ENCODE measurements around the gene RIT1.
A peak's percentile ranks its signal among the peaks of the same experiment; 100 is the strongest.
"Not testable (repeated sequence)": the region's sequence is repeated elsewhere in the genome, so short reads cannot be mapped to it uniquely, and the experiment has no call there.

RIT1 gene

GRCh38 chr1:155941845-155942531 lies 30.8 kb upstream of the RIT1 start:
- no peak overlapping the region for H3K4me3 Mint-ChIP-seq
- H3K4me1 Mint-ChIP-seq (ENCODE audit: low read depth), result peaks cover 50% of the 10 kb centered on the region
- peaks cover 25% of the 10 kb centered on the region for H3K36me3 Mint-ChIP-seq (ENCODE audit: low read depth)
- H3K27me3 Mint-ChIP-seq (ENCODE audit: low read depth), result no peaks in the 10 kb centered on the region
- DNase-seq (ENCODE audit: low spot score), result no peak
- H3K9me3 Mint-ChIP-seq, result no peaks in the 10 kb centered on the region
- H3K27ac Mint-ChIP-seq, result peak overlapping the region; percentile 95

- peaks cover 17% of the 10 kb centered on the region for H3K36me3 Mint-ChIP-seq (ENCODE audit: low read depth)
- no peaks in the 10 kb centered on the region for H3K9me3 Mint-ChIP-seq
- no peaks in the 10 kb centered on the region for H3K27me3 Mint-ChIP-seq (ENCODE audit: low read depth)
- H3K27ac Mint-ChIP-seq, result peak within 1 kb of the TSS; percentile 95
- DNase-seq (ENCODE audit: low spot score), result no peak
- peak within 1 kb of the TSS; percentile 60 for H3K4me3 Mint-ChIP-seq
- H3K4me1 Mint-ChIP-seq (ENCODE audit: low read depth), result peaks cover 42% of the 10 kb centered on the region
Measured at GRCh38 chr1:155940993-155941844, 30.1 kb upstream of the RIT1 start, which contains the start of gene RXFP4. Gene RXFP4, plus strand, starts transcription at chr1:155941638. Its CDS starts 72 bp downstream, at chr1:155941710.

- Mint-ChIP-seq H3K4me1 (ENCODE audit: low read depth) (peaks cover 38% of the 10 kb centered on the region), H3K27ac (peak overlapping the region; percentile 95), H3K27me3 (ENCODE audit: low read depth) (no peaks in the 10 kb centered on the region), H3K36me3 (ENCODE audit: low read depth) (peaks cover 14% of the 10 kb centered on the region), H3K4me3 (peak overlapping the region; percentile 60), H3K9me3 (no peaks in the 10 kb centered on the region)
- DNase-seq (ENCODE audit: low spot score), result no peak
Measured at GRCh38 chr1:155940482-155940992, 29.4 kb upstream of the RIT1 start.

DNA sequence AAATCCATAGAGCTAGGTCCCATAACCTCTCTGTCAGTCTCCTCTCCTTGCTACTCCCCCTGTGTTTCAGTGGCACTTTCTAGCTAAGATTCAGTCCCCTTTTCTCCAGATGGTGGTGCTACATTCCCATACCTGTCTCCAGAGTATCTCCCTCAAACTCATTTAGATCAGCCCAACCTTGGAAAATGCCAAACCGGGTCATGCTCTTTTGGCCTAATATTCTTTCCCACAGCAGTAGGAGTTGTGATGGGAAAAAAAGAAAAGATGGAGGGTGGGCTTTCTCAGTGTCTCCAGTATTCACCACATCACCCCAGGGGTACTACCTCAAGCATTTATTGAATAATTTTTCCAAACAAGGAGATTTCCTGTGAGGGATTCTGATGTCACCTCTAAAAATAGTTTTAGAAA lies 27.1 kb upstream of the RIT1 start:
- no peak for DNase-seq (ENCODE audit: low spot score)
- Mint-ChIP-seq H3K27ac (peak overlapping the region; percentile 26), H3K4me3 (no peak overlapping the region), H3K36me3 (ENCODE audit: low read depth) (peaks cover under 1% of the 10 kb centered on the region), H3K4me1 (ENCODE audit: low read depth) (peaks cover 32% of the 10 kb centered on the region), H3K9me3 (no peaks in the 10 kb centered on the region), H3K27me3 (ENCODE audit: low read depth) (no peaks in the 10 kb centered on the region)

GRCh38 chr1:155934936-155935590 lies 23.9 kb upstream of the RIT1 start:
- H3K4me3 Mint-ChIP-seq, result no peak overlapping the region
- H3K9me3 Mint-ChIP-seq, result no peaks in the 10 kb centered on the region
- DNase-seq (ENCODE audit: low spot score), result no peak
- H3K27me3 Mint-ChIP-seq (ENCODE audit: low read depth), result no peaks in the 10 kb centered on the region
- peaks cover 35% of the 10 kb centered on the region for H3K4me1 Mint-ChIP-seq (ENCODE audit: low read depth)
- H3K36me3 Mint-ChIP-seq (ENCODE audit: low read depth), result peaks cover 20% of the 10 kb centered on the region
- H3K27ac Mint-ChIP-seq, result no peak overlapping the region

- no peak within 1 kb of the TSS for H3K27ac Mint-ChIP-seq
- H3K27me3 Mint-ChIP-seq (ENCODE audit: low read depth), result no peaks in the 10 kb centered on the region
- H3K9me3 Mint-ChIP-seq, result no peaks in the 10 kb centered on the region
- peaks cover 36% of the 10 kb centered on the region for H3K4me1 Mint-ChIP-seq (ENCODE audit: low read depth)
- peak; percentile 96 for DNase-seq (ENCODE audit: low spot score)
- no peak within 1 kb of the TSS for H3K4me3 Mint-ChIP-seq
- peaks cover 24% of the 10 kb centered on the region for H3K36me3 Mint-ChIP-seq (ENCODE audit: low read depth)
Measured at GRCh38 chr1:155934097-155934935, 23.2 kb upstream of the RIT1 start, which contains the start of gene KHDC4. Gene KHDC4, minus strand, starts transcription at chr1:155934413. Its CDS starts 40 bp downstream, at chr1:155934373.

GRCh38 chr1:155933591-155934096 lies 22.5 kb upstream of the RIT1 start:
- no peak for DNase-seq (ENCODE audit: low spot score)
- Mint-ChIP-seq H3K36me3 (ENCODE audit: low read depth) (peaks cover 28% of the 10 kb centered on the region), H3K9me3 (no peaks in the 10 kb centered on the region), H3K27ac (no peak overlapping the region), H3K4me1 (ENCODE audit: low read depth) (peaks cover 37% of the 10 kb centered on the region), H3K27me3 (ENCODE audit: low read depth) (no peaks in the 10 kb centered on the region), H3K4me3 (no peak overlapping the region)

DNA sequence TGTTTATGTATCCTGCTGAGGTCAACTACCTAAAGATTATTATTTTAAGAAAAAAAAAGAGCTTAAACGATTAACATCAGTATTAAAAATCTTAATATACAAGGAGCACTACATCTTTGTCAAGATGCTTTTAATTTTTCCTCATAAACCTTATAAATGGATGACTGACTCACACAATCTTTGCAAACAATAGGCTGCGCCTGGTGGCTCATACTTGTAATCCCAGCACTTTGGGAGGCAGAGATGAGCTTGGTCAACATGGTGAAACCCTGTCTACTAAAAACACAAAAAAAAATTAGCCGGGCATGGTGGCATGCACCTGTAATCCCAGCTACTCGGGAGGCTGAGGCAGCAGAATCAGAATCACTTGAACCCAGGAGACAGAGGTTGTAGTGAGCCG lies 21.3 kb upstream of the RIT1 start:
- H3K27ac Mint-ChIP-seq, result no peak overlapping the region
- H3K36me3 Mint-ChIP-seq (ENCODE audit: low read depth), result peaks cover 34% of the 10 kb centered on the region
- H3K9me3 Mint-ChIP-seq, result no peaks in the 10 kb centered on the region
- peaks cover 30% of the 10 kb centered on the region for H3K4me1 Mint-ChIP-seq (ENCODE audit: low read depth)
- no peak overlapping the region for H3K4me3 Mint-ChIP-seq
- H3K27me3 Mint-ChIP-seq (ENCODE audit: low read depth), result no peaks in the 10 kb centered on the region
- no peak for DNase-seq (ENCODE audit: low spot score)

GRCh38 chr1:155932081-155932480 lies 20.9 kb upstream of the RIT1 start:
- Mint-ChIP-seq H3K4me3 (no peak overlapping the region), H3K27ac (no peak overlapping the region), H3K9me3 (no peaks in the 10 kb centered on the region), H3K36me3 (ENCODE audit: low read depth) (peaks cover 37% of the 10 kb centered on the region), H3K4me1 (ENCODE audit: low read depth) (peaks cover 30% of the 10 kb centered on the region), H3K27me3 (ENCODE audit: low read depth) (no peaks in the 10 kb centered on the region)
- DNase-seq (ENCODE audit: low spot score), result no peak

DNA sequence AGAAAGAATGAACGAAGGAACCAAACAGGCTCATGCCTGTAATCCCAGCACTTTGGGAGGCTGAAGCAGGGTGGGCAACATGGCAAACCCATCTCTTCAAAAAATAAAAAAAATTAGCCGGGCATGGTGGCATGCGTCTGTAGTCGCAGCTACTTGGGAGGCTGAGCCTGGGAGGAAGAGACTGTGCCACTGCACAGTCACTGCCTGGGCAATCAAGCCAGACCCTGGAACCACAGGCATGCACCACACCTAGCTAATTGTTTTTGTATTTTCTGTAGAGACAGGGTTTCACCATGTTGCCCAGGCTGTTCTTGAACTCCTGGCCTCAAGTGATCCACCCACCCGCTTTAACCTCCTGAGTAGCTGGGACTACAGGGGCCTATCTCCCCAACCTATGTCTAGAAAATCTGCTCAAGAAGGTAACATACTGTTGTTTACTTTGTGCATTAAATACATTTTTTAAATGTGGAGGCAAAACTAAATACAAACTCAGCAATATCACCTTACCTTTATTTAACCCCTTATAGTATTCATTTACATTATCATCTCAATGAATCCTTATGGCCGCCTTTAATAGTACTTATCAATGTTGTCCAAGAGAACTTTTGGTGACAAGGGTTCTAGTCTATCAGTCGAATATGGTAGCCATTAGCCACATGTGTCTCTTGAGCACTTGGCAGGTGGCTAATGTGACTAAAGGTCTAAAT lies 20.3 kb upstream of the RIT1 start:
- H3K36me3 Mint-ChIP-seq (ENCODE audit: low read depth), result peaks cover 43% of the 10 kb centered on the region
- H3K9me3 Mint-ChIP-seq, result no peaks in the 10 kb centered on the region
- peaks cover 32% of the 10 kb centered on the region for H3K4me1 Mint-ChIP-seq (ENCODE audit: low read depth)
- H3K4me3 Mint-ChIP-seq, result no peak overlapping the region
- no peak for DNase-seq (ENCODE audit: low spot score)
- no peaks in the 10 kb centered on the region for H3K27me3 Mint-ChIP-seq (ENCODE audit: low read depth)
- H3K27ac Mint-ChIP-seq, result no peak overlapping the region

DNA sequence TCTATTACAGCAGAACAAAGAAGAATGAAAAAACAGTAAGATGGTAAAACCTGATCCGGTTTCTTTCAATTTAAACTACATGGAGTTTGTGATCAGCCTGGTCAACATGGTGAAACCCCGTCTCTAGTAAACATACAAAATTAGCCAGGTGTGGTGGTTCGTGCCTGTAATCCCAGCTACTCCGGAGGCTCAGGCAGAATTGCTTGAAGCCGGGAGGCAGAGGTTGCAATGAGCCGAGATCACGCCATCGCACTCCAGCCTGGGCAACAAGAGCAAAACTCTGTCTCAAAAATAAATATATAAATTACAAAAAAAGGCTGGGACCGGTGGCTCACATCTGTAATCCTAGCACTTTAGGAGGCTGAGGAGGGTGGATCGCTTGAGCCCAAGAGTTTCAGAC lies 19.6 kb upstream of the RIT1 start:
- Mint-ChIP-seq H3K4me1 (ENCODE audit: low read depth) (peaks cover 32% of the 10 kb centered on the region), H3K27ac (peak overlapping the region; percentile 27), H3K36me3 (ENCODE audit: low read depth) (peaks cover 50% of the 10 kb centered on the region), H3K4me3 (peak overlapping the region; percentile 65)
- H3K9me3 Mint-ChIP-seq; DNase-seq (ENCODE audit: low spot score); H3K27me3 Mint-ChIP-seq (ENCODE audit: low read depth): not testable (repeated sequence)

- Mint-ChIP-seq H3K4me3 (no peak overlapping the region), H3K27me3 (ENCODE audit: low read depth) (no peaks in the 10 kb centered on the region), H3K4me1 (ENCODE audit: low read depth) (peaks cover 33% of the 10 kb centered on the region), H3K9me3 (no peaks in the 10 kb centered on the region), H3K27ac (no peak overlapping the region), H3K36me3 (ENCODE audit: low read depth) (peaks cover 56% of the 10 kb centered on the region)
- no peak for DNase-seq (ENCODE audit: low spot score)
Measured at GRCh38 chr1:155929057-155929456, 17.9 kb upstream of the RIT1 start.
